SK-N-SH (cell line): ENCODE results near the gene NME2. TPM values are rescaled to one million over a fixed set of nuclear protein-coding genes. Genes with fewer than 3 reads are reported as not detected.

ENCODE experiments used
- CTCF ChIA-PET: fragments of 300-600, 350-600 bp; formaldehyde crosslinking; extraction: SDS; loops from one replicate; lab custom pipeline; 2021; lab: Yijun Ruan, JAX
- POLR2A ChIA-PET: fragments of 350-600 bp; sonication (Branson Sonifier 250); formaldehyde crosslinking; extraction: SDS; loops from one replicate; lab custom pipeline; 2020; ENCODE audit warnings: antibody characterized with exemption, inconsistent platforms; lab: Yijun Ruan, JAX
- DNase-seq: peaks from one replicate; pipeline ENCODE4 v3.0.0; 2012
- H2AFZ ChIP-seq: fragments of 200-600 bp; sonication (generic); 2 replicates; pipeline ENCODE4 v1.8.1; 2016; ENCODE audit warnings: antibody characterized with exemption, mild to moderate bottlenecking, low read depth
- H3F3A ChIP-seq: fragments of 200-600 bp; sonication (generic); replicated peaks from 2 replicates; pipeline ENCODE3; 2016; ENCODE audit warnings: antibody characterized with exemption, mild to moderate bottlenecking; ENCODE audit not compliant: insufficient read depth
- H3K27ac ChIP-seq, 2 experiments: fragments of 200-500 bp in 1 of 2; fragments of 200-600 bp in 1 of 2; sonication (Bioruptor generic) in 1 of 2; sonication (generic), shearing (Covaris generic) in 1 of 2; 2 replicates each; pipeline versions ENCODE4 v1.5.1 to v1.6.1; 2014 to 2016; ENCODE audit warnings: low read depth in 2 of 2, inconsistent platforms in 1 of 2, low read length in 1 of 2, mild to moderate bottlenecking in 1 of 2, mixed read lengths in 1 of 2
- H3K27me3 ChIP-seq: fragments of 200-600 bp; sonication (generic), shearing (Covaris generic); 2 replicates; pipeline ENCODE4 v1.6.1; 2016; ENCODE audit warnings: mixed run types; ENCODE audit not compliant: insufficient read depth
- H3K36me3 ChIP-seq, 2 experiments: fragments of 200-500 bp in 1 of 2; fragments of 200-600 bp in 1 of 2; sonication (Bioruptor generic) in 1 of 2; sonication (generic) in 1 of 2; replicated peaks in 1 of 2; 2 replicates each; pipeline versions ENCODE3 to v1.5.1; 2014 to 2016; ENCODE audit warnings: low read length in 1 of 2, mild to moderate bottlenecking in 1 of 2; ENCODE audit not compliant: insufficient read depth in 2 of 2, control insufficient read depth in 1 of 2
- H3K4me1 ChIP-seq, 2 experiments: fragments of 200-500 bp in 1 of 2; fragments of 200-600 bp in 1 of 2; sonication (Bioruptor generic) in 1 of 2; sonication (generic), shearing (Covaris generic) in 1 of 2; 2 replicates each; pipeline versions ENCODE4 v1.5.1 to v1.6.1; 2014 to 2016; ENCODE audit warnings: low read depth in 1 of 2, low read length in 1 of 2, mixed run types in 1 of 2; ENCODE audit not compliant: insufficient read depth in 2 of 2, control insufficient read depth in 1 of 2
- H3K4me2 ChIP-seq: fragments of 200-600 bp; sonication (generic), shearing (Covaris generic); 2 replicates; pipeline ENCODE4 v1.6.1; 2017; ENCODE audit warnings: mixed run types
- H3K4me3 ChIP-seq, 2 experiments: fragments of 200-500 bp in 1 of 2; fragments of 200-600 bp in 1 of 2; sonication (Bioruptor generic) in 1 of 2; sonication (generic), shearing (Covaris generic) in 1 of 2; 2 replicates each; pipeline versions ENCODE4 v1.5.1 to v1.8.1; 2014 to 2016; ENCODE audit warnings: low read depth in 2 of 2, inconsistent platforms in 1 of 2, low read length in 1 of 2, mild to moderate bottlenecking in 1 of 2, mixed read lengths in 1 of 2, moderate library complexity in 1 of 2
- H3K79me2 ChIP-seq: fragments of 200-600 bp; sonication (generic); 2 replicates; pipeline ENCODE4 v1.8.1; 2017; ENCODE audit warnings: mild to moderate bottlenecking; ENCODE audit not compliant: insufficient read depth
- H3K9ac ChIP-seq: fragments of 200-600 bp; sonication (generic); 2 replicates; pipeline ENCODE4 v1.6.1; 2017; ENCODE audit warnings: mixed run types
- H3K9me2 ChIP-seq: fragments of 200-600 bp; sonication (generic); 2 replicates; pipeline ENCODE4 v1.6.1; 2017; ENCODE audit warnings: mixed run types
- H3K9me3 ChIP-seq: fragments of 200-600 bp; sonication (generic); 2 replicates; pipeline ENCODE4 v1.6.1; 2017; ENCODE audit warnings: mixed run types, mild to moderate bottlenecking, moderate library complexity
- H4K20me1 ChIP-seq: fragments of 200-600 bp; sonication (generic); 2 replicates; pipeline ENCODE4 v1.6.1; 2017; ENCODE audit warnings: mild to moderate bottlenecking, mixed run types; ENCODE audit not compliant: insufficient read depth
- CHD2 ChIP-seq: fragments of 150-350 bp; IDR thresholded peaks from 2 replicates; pipeline ENCODE4 v1.6.1; 2018; ENCODE audit warnings: low read length; ENCODE audit not compliant: partially characterized antibody
- CTCF ChIP-seq: fragments of 200-600 bp; sonication (generic); IDR thresholded peaks from 2 replicates; pipeline ENCODE4 v1.6.1; 2017; ENCODE audit warnings: antibody characterized with exemption, mild to moderate bottlenecking, moderate library complexity
- ELF1 ChIP-seq: IDR thresholded peaks from 2 replicates; pipeline ENCODE4 v1.4.0; 2012
- FOSL2 ChIP-seq: IDR thresholded peaks from 2 replicates; pipeline ENCODE4 v1.4.0; 2012; ENCODE audit warnings: low read depth, mild to moderate bottlenecking, moderate library complexity, borderline replicate concordance
- FOXJ3 ChIP-seq: sonication (generic); formaldehyde crosslinking; IDR thresholded peaks from 2 replicates; pipeline ENCODE4 v1.5.1; 2020; ENCODE audit warnings: mild to moderate bottlenecking, missing genetic modification reagents
- FOXM1 ChIP-seq: IDR thresholded peaks from 2 replicates; pipeline ENCODE4 v1.4.0; 2012; ENCODE audit warnings: low read depth, mild to moderate bottlenecking
- GATA2 ChIP-seq: sonication (generic); formaldehyde crosslinking; IDR thresholded peaks from 2 replicates; pipeline ENCODE4 v1.5.0; 2020; ENCODE audit warnings: mild to moderate bottlenecking, missing genetic modification reagents
- JUND ChIP-seq: IDR thresholded peaks from 2 replicates; pipeline ENCODE4 v1.4.0; 2012
- MEF2A ChIP-seq: IDR thresholded peaks from 2 replicates; pipeline ENCODE4 v1.4.0; 2012; ENCODE audit warnings: low read depth, borderline replicate concordance
- MXI1 ChIP-seq: IDR thresholded peaks from 2 replicates; pipeline ENCODE4 v1.6.1; 2012; ENCODE audit warnings: mild to moderate bottlenecking, low read depth, low read length, improper control_type of control experiment
- NFIC ChIP-seq: IDR thresholded peaks from 2 replicates; pipeline ENCODE4 v1.4.0; 2012; ENCODE audit warnings: borderline replicate concordance
- NRF1 ChIP-seq: IDR thresholded peaks from 2 replicates; pipeline ENCODE4 v1.6.1; 2012; ENCODE audit warnings: low read depth, mild to moderate bottlenecking, low read length
- POLR2AphosphoS5 ChIP-seq: IDR thresholded peaks from 2 replicates; pipeline ENCODE4 v1.6.1; 2012; ENCODE audit warnings: low read depth, low read length
- RCOR1 ChIP-seq: fragments of 150-350 bp; IDR thresholded peaks from 2 replicates; pipeline ENCODE4 v1.6.1; 2017; ENCODE audit warnings: antibody characterized with exemption, low read length
- RFX5 ChIP-seq: IDR thresholded peaks from 2 replicates; pipeline ENCODE4 v1.6.1; 2012; ENCODE audit warnings: mild to moderate bottlenecking, improper control_type of control experiment, low read length
- SIN3A ChIP-seq: IDR thresholded peaks from 2 replicates; pipeline ENCODE4 v1.6.1; 2012; ENCODE audit warnings: low read depth, mild to moderate bottlenecking, low read length, moderate library complexity, borderline replicate concordance
- SMC3 ChIP-seq: IDR thresholded peaks from 2 replicates; pipeline ENCODE4 v1.6.1; 2012; ENCODE audit warnings: low read depth, low read length, improper control_type of control experiment
- TCF12 ChIP-seq: IDR thresholded peaks from 2 replicates; pipeline ENCODE4 v1.4.0; 2012
- TEAD4 ChIP-seq: IDR thresholded peaks from 2 replicates; pipeline ENCODE4 v1.4.0; 2012; ENCODE audit warnings: mild to moderate bottlenecking, borderline replicate concordance; ENCODE audit not compliant: insufficient read depth
- USF2 ChIP-seq: fragments of 150-350 bp; IDR thresholded peaks from 2 replicates; pipeline ENCODE4 v1.6.1; 2017; ENCODE audit warnings: antibody characterized with exemption, low read length, low read depth, borderline replicate concordance
- YY1 ChIP-seq: IDR thresholded peaks from 2 replicates; pipeline ENCODE4 v1.4.0; 2012; ENCODE audit warnings: low read depth, mild to moderate bottlenecking
- WGBS: methylation state at CpG from one replicate; pipeline ENCODE4 v1.1.6; 2017; ENCODE audit warnings: low lambda C conversion rate; 5-methylcytosine and 5-hydroxymethylcytosine counted together
- polyA plus RNA-seq, 3 experiments: library from polyadenylated mRNA; depleted of rRNA; stranded (reverse); fragments of >200 nt; gene quantifications; 2 replicates each; pipeline ENCODE4 v1.2.3, GENCODE V29; 2012
- TF ChIP-seq, protein P1 (sequence below): IDR thresholded peaks from 2 replicates; pipeline ENCODE4 v1.6.1; 2012; ENCODE audit warnings: mild to moderate bottlenecking, low read depth, low read length, moderate library complexity
- TF ChIP-seq, protein P2 (sequence below): IDR thresholded peaks from 2 replicates; pipeline ENCODE4 v1.4.0; 2012; ENCODE audit warnings: low read depth, borderline replicate concordance

The NME2 gene
- polyA plus RNA-seq, 1 of the 3 experiments (the other 2 are of a cell fraction), result 1,446 TPM

DNA sequence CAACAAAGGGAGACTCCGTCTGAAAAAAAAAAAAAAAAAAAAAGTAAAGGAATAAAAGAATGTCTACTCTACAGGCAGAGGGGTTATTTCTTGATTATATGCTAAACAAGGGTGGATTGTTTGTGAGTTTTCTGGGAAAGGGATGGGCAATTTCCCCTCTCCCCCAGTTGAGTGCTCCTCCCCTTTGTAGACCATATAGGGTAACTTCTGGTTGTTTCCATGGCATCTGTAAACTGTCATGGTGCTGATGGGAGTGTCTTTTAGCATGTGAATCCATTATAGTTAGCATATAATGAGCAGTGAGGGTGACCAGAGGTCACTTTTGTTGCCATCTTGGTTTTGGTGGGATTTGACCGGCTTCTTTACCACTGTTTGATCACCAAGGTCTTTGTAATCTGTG, 17.0 kb upstream of the NME2 start:
- POLR2A ChIA-PET, result no interaction called here
- no peak for TF ChIP-seq FOXM1
- no peak for TF ChIP-seq FOSL2
- TF ChIP-seq, protein P1, sequence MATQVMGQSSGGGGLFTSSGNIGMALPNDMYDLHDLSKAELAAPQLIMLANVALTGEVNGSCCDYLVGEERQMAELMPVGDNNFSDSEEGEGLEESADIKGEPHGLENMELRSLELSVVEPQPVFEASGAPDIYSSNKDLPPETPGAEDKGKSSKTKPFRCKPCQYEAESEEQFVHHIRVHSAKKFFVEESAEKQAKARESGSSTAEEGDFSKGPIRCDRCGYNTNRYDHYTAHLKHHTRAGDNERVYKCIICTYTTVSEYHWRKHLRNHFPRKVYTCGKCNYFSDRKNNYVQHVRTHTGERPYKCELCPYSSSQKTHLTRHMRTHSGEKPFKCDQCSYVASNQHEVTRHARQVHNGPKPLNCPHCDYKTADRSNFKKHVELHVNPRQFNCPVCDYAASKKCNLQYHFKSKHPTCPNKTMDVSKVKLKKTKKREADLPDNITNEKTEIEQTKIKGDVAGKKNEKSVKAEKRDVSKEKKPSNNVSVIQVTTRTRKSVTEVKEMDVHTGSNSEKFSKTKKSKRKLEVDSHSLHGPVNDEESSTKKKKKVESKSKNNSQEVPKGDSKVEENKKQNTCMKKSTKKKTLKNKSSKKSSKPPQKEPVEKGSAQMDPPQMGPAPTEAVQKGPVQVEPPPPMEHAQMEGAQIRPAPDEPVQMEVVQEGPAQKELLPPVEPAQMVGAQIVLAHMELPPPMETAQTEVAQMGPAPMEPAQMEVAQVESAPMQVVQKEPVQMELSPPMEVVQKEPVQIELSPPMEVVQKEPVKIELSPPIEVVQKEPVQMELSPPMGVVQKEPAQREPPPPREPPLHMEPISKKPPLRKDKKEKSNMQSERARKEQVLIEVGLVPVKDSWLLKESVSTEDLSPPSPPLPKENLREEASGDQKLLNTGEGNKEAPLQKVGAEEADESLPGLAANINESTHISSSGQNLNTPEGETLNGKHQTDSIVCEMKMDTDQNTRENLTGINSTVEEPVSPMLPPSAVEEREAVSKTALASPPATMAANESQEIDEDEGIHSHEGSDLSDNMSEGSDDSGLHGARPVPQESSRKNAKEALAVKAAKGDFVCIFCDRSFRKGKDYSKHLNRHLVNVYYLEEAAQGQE, result no peak
- TF ChIP-seq CTCF, result no peak
- TF ChIP-seq TCF12, result no peak
- no peak for TF ChIP-seq CHD2
- Histone ChIP-seq H3K27me3 (no peaks in the 10 kb centered on the region), H3K36me3 (no peaks in the 10 kb centered on the region), H3K4me1 (peaks cover 0 to 5% of the 10 kb centered on the region in 2 experiments; a peak in 3 of 4 replicates), H3K79me2 (peaks cover 7% of the 10 kb centered on the region), H3K4me3 (no peak overlapping the region), H4K20me1 (no peaks in the 10 kb centered on the region), H3K9ac (no peak overlapping the region), H3K27ac (no peak overlapping the region), H3K9me2 (no peaks in the 10 kb centered on the region), H3K9me3 (no peaks in the 10 kb centered on the region), H3F3A (peaks cover 5% of the 10 kb centered on the region), H2AFZ (no peak overlapping the region), H3K4me2 (no peak overlapping the region)
- WGBS, result 99% methylated on average over 2 of the region's 2 CpGs
- DNase-seq, result no peak
- CTCF ChIA-PET, result no interaction called here

DNA sequence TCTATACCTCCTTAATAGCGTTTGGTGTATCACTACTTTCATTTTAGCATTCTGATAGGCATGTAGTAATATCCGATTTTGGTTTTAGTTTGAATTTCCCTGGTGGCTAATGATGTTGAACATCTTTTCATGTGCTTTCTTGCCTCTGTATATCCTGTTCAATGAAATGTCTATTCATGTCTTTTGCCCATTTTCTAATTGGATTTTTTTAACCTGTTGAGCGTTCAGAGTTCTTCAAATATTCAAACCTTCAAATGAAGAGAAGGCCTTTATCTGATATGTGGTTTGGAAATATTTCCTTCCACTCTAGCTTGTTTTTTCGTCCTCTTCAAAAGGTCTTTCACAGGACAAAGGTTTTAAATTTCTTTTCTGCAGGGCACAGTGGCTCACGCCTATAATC, 15.3 kb upstream of the NME2 start:
- no peak overlapping the region for H3K27ac ChIP-seq
- ChIA-PET POLR2A (no interaction called here), CTCF (interaction anchor here (4.9 kb wide), 1 partner anchor 151 kb away, joined by 115 read pairs; no protein-coding TSS in a partner anchor)
- no peak overlapping the region for H3K4me2 ChIP-seq
- no peak overlapping the region for H3K9ac ChIP-seq
- H3K4me3 ChIP-seq, result no peak overlapping the region
- H3K9me2 ChIP-seq, result no peaks in the 10 kb centered on the region
- peaks cover 5% of the 10 kb centered on the region for H3F3A ChIP-seq
- H3K36me3 ChIP-seq, result peaks cover 6 to 7% of the 10 kb centered on the region in 2 experiments
- TF ChIP-seq SIN3A (no peak), RFX5 (no peak), FOXJ3 (CRISPR knock-in tag) (no peak), NRF1 (no peak), NFIC (no peak), ELF1 (no peak), MXI1 (no peak), YY1 (no peak), SMC3 (no peak), CHD2 (no peak), MEF2A (no peak), GATA2 (no peak), JUND (no peak), FOSL2 (no peak), RCOR1 (no peak), USF2 (no peak), TEAD4 (no peak), POLR2AphosphoS5 (no peak)
- TF ChIP-seq, protein P2, sequence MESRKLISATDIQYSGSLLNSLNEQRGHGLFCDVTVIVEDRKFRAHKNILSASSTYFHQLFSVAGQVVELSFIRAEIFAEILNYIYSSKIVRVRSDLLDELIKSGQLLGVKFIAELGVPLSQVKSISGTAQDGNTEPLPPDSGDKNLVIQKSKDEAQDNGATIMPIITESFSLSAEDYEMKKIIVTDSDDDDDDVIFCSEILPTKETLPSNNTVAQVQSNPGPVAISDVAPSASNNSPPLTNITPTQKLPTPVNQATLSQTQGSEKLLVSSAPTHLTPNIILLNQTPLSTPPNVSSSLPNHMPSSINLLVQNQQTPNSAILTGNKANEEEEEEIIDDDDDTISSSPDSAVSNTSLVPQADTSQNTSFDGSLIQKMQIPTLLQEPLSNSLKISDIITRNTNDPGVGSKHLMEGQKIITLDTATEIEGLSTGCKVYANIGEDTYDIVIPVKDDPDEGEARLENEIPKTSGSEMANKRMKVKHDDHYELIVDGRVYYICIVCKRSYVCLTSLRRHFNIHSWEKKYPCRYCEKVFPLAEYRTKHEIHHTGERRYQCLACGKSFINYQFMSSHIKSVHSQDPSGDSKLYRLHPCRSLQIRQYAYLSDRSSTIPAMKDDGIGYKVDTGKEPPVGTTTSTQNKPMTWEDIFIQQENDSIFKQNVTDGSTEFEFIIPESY, result no peak
- H3K9me3 ChIP-seq, result no peaks in the 10 kb centered on the region
- no peak for DNase-seq
- peaks cover 25% of the 10 kb centered on the region for H3K79me2 ChIP-seq
- no peak overlapping the region for H2AFZ ChIP-seq
- H3K4me1 ChIP-seq, result peaks cover 9 to 11% of the 10 kb centered on the region in 2 experiments; a peak in 3 of 4 replicates
- 93% methylated on average over 5 of the region's 5 CpGs for WGBS
- no peaks in the 10 kb centered on the region for H3K27me3 ChIP-seq
- H4K20me1 ChIP-seq, result no peaks in the 10 kb centered on the region
